Measurements from ENCODE around the gene PLEKHM2. TPM values are rescaled to one million over a fixed set of nuclear protein-coding genes. Genes with fewer than 3 reads are reported as not detected.

PLEKHM2 gene
- total and polyA plus RNA-seq, 2 of the 8 experiments (the other 6 are each of a cell fraction or from before 2014, with no cell fraction given), result 38.3 to 47.6 TPM

- no peak for TF ChIP-seq CHD7 (IDR thresholded peaks at IDR 0.05; ENCODE audit: insufficient replicate concordance, low read length)
- TF ChIP-seq CBX8 (IDR thresholded peaks at IDR 0.05; ENCODE audit: borderline replicate concordance, low read depth, low read length), result no peak
- TF ChIP-seq MAFK (IDR thresholded peaks at IDR 0.05; ENCODE audit: low read depth, low read length), result no peak
- no peak for TF ChIP-seq EZH2 (IDR thresholded peaks at IDR 0.05; ENCODE audit: low read depth, low read length, severe bottlenecking)
- TF ChIP-seq JUND (IDR thresholded peaks at IDR 0.05; ENCODE audit: low read length), result no peak
- TF ChIP-seq GTF2F1 (IDR thresholded peaks at IDR 0.05; ENCODE audit: borderline replicate concordance, low read depth, low read length), result no peak
- no peak for TF ChIP-seq POLR2A (IDR thresholded peaks at IDR 0.05; ENCODE audit: control extremely low read depth in 1 of 2, low read depth in 2 of 2, low read length in 2 of 2)
- no peak for TF ChIP-seq CEBPB (IDR thresholded peaks at IDR 0.05; ENCODE audit: low read depth, low read length)
- 0 out of 2 replicates have a peak, but pooled peaks have one; percentile 19 for TF ChIP-seq MAX (IDR thresholded peaks at IDR 0.05)
- TF ChIP-seq EGR1 (IDR thresholded peaks at IDR 0.05; ENCODE audit: borderline replicate concordance, low read depth, low read length), result no peak
Observed at GRCh38 chr1:15740924-15741850, 57.1 kb downstream of the PLEKHM2 start (continued).

Data from H1 (cell line).